ENCODE results near the gene HSPA1A. TPM values are rescaled to one million over a fixed set of nuclear protein-coding genes. Genes with fewer than 3 reads are reported as not detected.
A peak's percentile ranks its signal among the peaks of the same experiment; 100 is the strongest.

The HSPA1A gene
- total RNA-seq, 1 donor from 2014 or later: 230 TPM

GRCh38 chr6:31826793-31827285, 11.5 kb downstream of the HSPA1A start:
- no peak for TF ChIP-seq CTCF (IDR thresholded peaks at IDR 0.05)
- ATAC-seq (peak; percentile 64 to 65), DNase-seq (peak; percentile 91)
- H3K36me3 ChIP-seq: peaks cover 3% of the 10 kb centered on the region
- peak overlapping the region; percentile 69 for H3K4me3 ChIP-seq
- peaks cover 59% of the 10 kb centered on the region for H3K4me1 ChIP-seq
- H3K27me3 ChIP-seq (ENCODE audit: low read depth): no peaks in the 10 kb centered on the region
- peak overlapping the region; percentile 92 for H3K27ac ChIP-seq
- no peaks in the 10 kb centered on the region for H3K9me3 ChIP-seq
- intact Hi-C loops (cut with DNase I): no loop called here

GRCh38 chr6:31827286-31828079, 12.1 kb downstream of the HSPA1A start, which contains the start of gene HSPA1B:
Gene HSPA1B (plus strand): TSS chr6:31827738. CDS start chr6:31827951, 213 bp downstream.
- Histone ChIP-seq H3K4me1 (peaks cover 59% of the 10 kb centered on the region), H3K36me3 (peaks cover 3% of the 10 kb centered on the region), H3K27me3 (ENCODE audit: low read depth) (no peaks in the 10 kb centered on the region), H3K27ac (peak within 1 kb of the TSS; percentile 92), H3K4me3 (peak within 1 kb of the TSS; percentile 69), H3K9me3 (no peaks in the 10 kb centered on the region)
- intact Hi-C loops (cut with DNase I): no loop called here
- no peak for TF ChIP-seq CTCF (IDR thresholded peaks at IDR 0.05)
- peak; percentile 92 to 96 for ATAC-seq
- DNase-seq: peak; percentile 99

- ATAC-seq (no peak), DNase-seq (peak; percentile 39)
- peak overlapping the region; percentile 74 for H3K4me3 ChIP-seq
- TF ChIP-seq CTCF (IDR thresholded peaks at IDR 0.05): peak; percentile 45
- peak overlapping the region; percentile 96 for H3K27ac ChIP-seq
- no peaks in the 10 kb centered on the region for H3K27me3 ChIP-seq (ENCODE audit: low read depth)
- H3K36me3 ChIP-seq: peaks cover 3% of the 10 kb centered on the region
- peaks cover 52% of the 10 kb centered on the region for H3K4me1 ChIP-seq
- intact Hi-C loops (cut with DNase I): loop anchor here (10.0 kb wide), 1 partner anchor 95 kb away; the partner anchor contains the start of gene CLIC1
- H3K9me3 ChIP-seq: no peaks in the 10 kb centered on the region
Measured at GRCh38 chr6:31829633-31830283, 14.4 kb downstream of the HSPA1A start.

GRCh38 chr6:31830886-31831335, 15.6 kb downstream of the HSPA1A start:
- TF ChIP-seq CTCF (IDR thresholded peaks at IDR 0.05): no peak
- Histone ChIP-seq H3K4me3 (peak overlapping the region; percentile 74), H3K27ac (peak overlapping the region; percentile 96), H3K36me3 (peaks cover 3% of the 10 kb centered on the region), H3K4me1 (peaks cover 50% of the 10 kb centered on the region), H3K27me3 (ENCODE audit: low read depth) (no peaks in the 10 kb centered on the region), H3K9me3 (no peaks in the 10 kb centered on the region)
- DNase-seq (peak; percentile 0), ATAC-seq (no peak)
- intact Hi-C loops (cut with DNase I): loop anchor here (10.0 kb wide), 1 partner anchor 96 kb away; the partner anchor contains the start of gene CLIC1

- Histone ChIP-seq H3K4me1 (peaks cover 50% of the 10 kb centered on the region), H3K27ac (peak overlapping the region; percentile 96), H3K27me3 (ENCODE audit: low read depth) (no peaks in the 10 kb centered on the region), H3K36me3 (peaks cover 3% of the 10 kb centered on the region), H3K9me3 (no peaks in the 10 kb centered on the region), H3K4me3 (peak overlapping the region; percentile 74)
- DNase-seq: peak; percentile 37
- no peak for ATAC-seq
- TF ChIP-seq CTCF (IDR thresholded peaks at IDR 0.05): no peak
- intact Hi-C loops (cut with DNase I): loop anchor here (10.0 kb wide), 1 partner anchor 97 kb away; the partner anchor contains the start of gene CLIC1
Measured at GRCh38 chr6:31831350-31832215, 16.2 kb downstream of the HSPA1A start.
